KMS-11 (cell line): ENCODE results near the gene TECR.
"Not testable (repeated sequence)": the region's sequence is repeated elsewhere in the genome, so short reads cannot be mapped to it uniquely, and the experiment has no call there.

Experiments
- H2AFZ ChIP-seq: fragments of 200-600 bp; sonication (generic); 2 replicates; pipeline ENCODE4 v1.6.1; 2016; ENCODE audit warnings: antibody characterized with exemption, mixed run types, low read depth
- H3K27ac ChIP-seq: fragments of 200-600 bp; sonication (generic); 2 replicates; pipeline ENCODE4 v1.6.1; 2016; ENCODE audit warnings: mild to moderate bottlenecking, mixed run types
- H3K27me3 ChIP-seq: fragments of 200-600 bp; sonication (generic); 2 replicates; pipeline ENCODE4 v1.6.1; 2017; ENCODE audit warnings: mild to moderate bottlenecking, low read depth, mixed run types, moderate library complexity; ENCODE audit not compliant: insufficient read depth
- H3K36me3 ChIP-seq: fragments of 200-600 bp; sonication (generic); 2 replicates; pipeline ENCODE4 v1.6.1; 2017; ENCODE audit warnings: mild to moderate bottlenecking, mixed run types; ENCODE audit not compliant: insufficient read depth
- H3K4me1 ChIP-seq: fragments of 200-600 bp; sonication (generic); 2 replicates; pipeline ENCODE4 v1.6.1; 2016; ENCODE audit warnings: mild to moderate bottlenecking, low read depth, mixed run types; ENCODE audit not compliant: poor library complexity, severe bottlenecking
- H3K4me2 ChIP-seq: fragments of 200-600 bp; sonication (generic); 2 replicates; pipeline ENCODE4 v1.7.0; 2016; ENCODE audit warnings: mild to moderate bottlenecking, mixed run types
- H3K4me3 ChIP-seq: fragments of 200-600 bp; sonication (generic); IDR thresholded peaks from 2 replicates; pipeline ENCODE4 v1.6.1; 2017; ENCODE audit warnings: low read depth, low read length, mixed read lengths; ENCODE audit not compliant: insufficient read depth
- H3K79me2 ChIP-seq: fragments of 200-600 bp; sonication (generic); 2 replicates; pipeline ENCODE4 v1.6.1; 2016; ENCODE audit warnings: low read depth, mixed run types; ENCODE audit not compliant: insufficient read depth
- H3K9ac ChIP-seq: fragments of 200-600 bp; sonication (generic); 2 replicates; pipeline ENCODE4 v1.6.1; 2016; ENCODE audit warnings: mild to moderate bottlenecking, mixed run types
- H4K20me1 ChIP-seq: fragments of 200-600 bp; sonication (generic); 2 replicates; pipeline ENCODE4 v1.6.1; 2016; ENCODE audit warnings: mild to moderate bottlenecking, mixed run types; ENCODE audit not compliant: insufficient read depth
- CTCF ChIP-seq: fragments of 200-600 bp; sonication (generic); conservative IDR thresholded peaks from 2 replicates; pipeline ENCODE4 v1.6.1; 2017; ENCODE audit warnings: low read depth, mild to moderate bottlenecking, antibody characterized with exemption, low read length, moderate library complexity, mixed read lengths

The TECR gene

GRCh38 chr19:14544977-14545715 lies 15.8 kb downstream of the TECR start:
- no peak overlapping the region for H3K4me3 ChIP-seq
- H3K27me3 ChIP-seq, result no peaks in the 10 kb centered on the region
- H3K79me2 ChIP-seq, result no peaks in the 10 kb centered on the region; the same call in 1 of the 2 replicates
- no peaks in the 10 kb centered on the region for H3K4me1 ChIP-seq
- H3K4me2 ChIP-seq, result no peak overlapping the region
- H3K9ac ChIP-seq, result no peak overlapping the region
- no peak overlapping the region for H2AFZ ChIP-seq
- no peaks in the 10 kb centered on the region for H4K20me1 ChIP-seq
- no peak for TF ChIP-seq CTCF
- H3K36me3 ChIP-seq, result no peaks in the 10 kb centered on the region
- H3K27ac ChIP-seq, result no peak overlapping the region

GRCh38 chr19:14545716-14546082 lies 16.3 kb downstream of the TECR start:
- Histone ChIP-seq H3K9ac (no peak overlapping the region), H2AFZ (no peak overlapping the region), H3K4me2 (no peak overlapping the region), H3K36me3 (no peaks in the 10 kb centered on the region), H3K4me1 (peaks cover 2% of the 10 kb centered on the region), H3K27ac (no peak overlapping the region), H3K4me3 (no peak overlapping the region), H3K27me3 (no peaks in the 10 kb centered on the region), H4K20me1 (no peaks in the 10 kb centered on the region), H3K79me2 (no peaks in the 10 kb centered on the region; the same call in 1 of the 2 replicates)
- TF ChIP-seq CTCF, result no peak

GRCh38 chr19:14550201-14550754 lies 20.9 kb downstream of the TECR start:
- no peak overlapping the region for H3K4me2 ChIP-seq
- H3K4me1 ChIP-seq, result peaks cover 10% of the 10 kb centered on the region
- no peaks in the 10 kb centered on the region for H3K36me3 ChIP-seq
- H2AFZ ChIP-seq, result no peak overlapping the region
- H3K27ac ChIP-seq, result no peak overlapping the region
- no peak for TF ChIP-seq CTCF
- no peaks in the 10 kb centered on the region; the same call in 1 of the 2 replicates for H3K79me2 ChIP-seq
- H3K27me3 ChIP-seq, result no peaks in the 10 kb centered on the region
- H3K9ac ChIP-seq, result no peak overlapping the region
- no peaks in the 10 kb centered on the region for H4K20me1 ChIP-seq
- H3K4me3 ChIP-seq, result no peak overlapping the region

- H3K4me1 ChIP-seq, result peaks cover 14% of the 10 kb centered on the region
- H3K27me3 ChIP-seq, H3K79me2 ChIP-seq, H3K9ac ChIP-seq, H4K20me1 ChIP-seq, H3K27ac ChIP-seq, H2AFZ ChIP-seq, H3K4me3 ChIP-seq, H3K4me2 ChIP-seq, H3K36me3 ChIP-seq: not testable (repeated sequence)
Measured at GRCh38 chr19:14551134-14552005, 22.0 kb downstream of the TECR start.

- H4K20me1 ChIP-seq, H3K27ac ChIP-seq, H3K4me3 ChIP-seq, H3K9ac ChIP-seq, H3K27me3 ChIP-seq, H3K79me2 ChIP-seq, H3K36me3 ChIP-seq, H3K4me2 ChIP-seq, H2AFZ ChIP-seq: not testable (repeated sequence)
- peaks cover 15% of the 10 kb centered on the region for H3K4me1 ChIP-seq
Measured at GRCh38 chr19:14552006-14552360, 22.6 kb downstream of the TECR start.
